Upper lobe of left lung (tissue), 6 donors: ENCODE data around the gene HACD1. TPM values are rescaled to one million over a fixed set of nuclear protein-coding genes. Genes with fewer than 3 reads are reported as not detected.

Experiments used
- ATAC-seq, 2 donors: fragments of 200-7000 bp; cut with Tn5 transposase; one replicate each; pipeline ENCODE4 v1.9.1; 2022; ENCODE audit warnings: mild to moderate bottlenecking in 2 of 2, moderate library complexity in 2 of 2; ENCODE audit not compliant: low FRiP score in 2 of 2
- DNase-seq, 2 donors: peaks; one replicate each; pipeline ENCODE4 v3.0.0-alpha.2; 2019 to 2020
- H3K27ac ChIP-seq, 4 donors: fragments of 200-600 bp; sonication (generic); one replicate each; pipeline ENCODE4 v1.5.1; 2016 to 2019
- H3K27me3 ChIP-seq, 4 donors: fragments of 200-600 bp; sonication (generic); one replicate each; pipeline ENCODE4 v1.5.1; 2017 to 2019
- H3K36me3 ChIP-seq, 4 donors: fragments of 200-600 bp; sonication (generic); one replicate each; pipeline ENCODE4 v1.5.1; 2016 to 2019
- H3K4me1 ChIP-seq, 4 donors: fragments of 200-600 bp; sonication (generic); one replicate each; pipeline ENCODE4 v1.5.1; 2018 to 2019
- H3K4me3 ChIP-seq, 4 donors: fragments of 200-600 bp; sonication (generic); one replicate each; pipeline ENCODE4 v1.5.1; 2017 to 2019; ENCODE audit warnings: mild to moderate bottlenecking in 2 of 4, moderate library complexity in 1 of 4
- H3K9me3 ChIP-seq, 4 donors: fragments of 200-600 bp; sonication (generic); one replicate each; pipeline ENCODE4 v1.5.1; 2018 to 2019
- CTCF ChIP-seq, 6 experiments: fragments of 450-650 bp in 4 of 6; fragments of 200-600 bp in 2 of 6; sonication (generic) in 2 of 6; IDR thresholded peaks; one replicate each; pipeline ENCODE4 v1.5.1; 2016 to 2019; ENCODE audit warnings: antibody characterized with exemption in 6 of 6
- EP300 ChIP-seq, 4 donors: sonication (generic); formaldehyde crosslinking; IDR thresholded peaks; one replicate each; pipeline ENCODE4 v1.5.1; 2017; ENCODE audit warnings: antibody characterized with exemption in 4 of 4, control low read depth in 2 of 4
- POLR2A ChIP-seq, 4 donors: fragments of 450-650 bp; IDR thresholded peaks; one replicate each; pipeline ENCODE4 v1.5.1; 2016 to 2017; ENCODE audit warnings: antibody characterized with exemption in 4 of 4, mild to moderate bottlenecking in 2 of 4
- POLR2AphosphoS5 ChIP-seq, 2 donors: sonication (generic); formaldehyde crosslinking; IDR thresholded peaks; one replicate each; pipeline ENCODE4 v1.5.1; 2017; ENCODE audit warnings: antibody characterized with exemption in 2 of 2
- WGBS, 2 donors: methylation state at CpG; one replicate each; pipeline ENCODE4 v1.1.5; 2017 to 2018; 5-methylcytosine and 5-hydroxymethylcytosine counted together
- total RNA-seq, 6 donors: library from RNA; depleted of rRNA in 4 of 6; stranded (reverse); fragments of >200 nt in 4 of 6; gene quantifications; one replicate each; pipeline versions ENCODE4 v1.1.0 to v1.2.1, GENCODE V29; 2016 to 2021
- donor health status: DM: no; HTN: no; CAD: no; lungs with moderate emphysema.
- donor health status: DM: no; HTN: yes; CAD: no; lungs with severe emphysema.

The HACD1 gene
- total RNA-seq, 6 donors from 2014 or later = 16.4 to 32.4 (median 25.8) TPM

GRCh38 chr10:17586821-17587234 lies 30.3 kb downstream of the HACD1 start:
- no peak for DNase-seq
- H3K4me1 ChIP-seq = peaks cover 0 to 2% (median 0%) of the 10 kb centered on the region in 4 donors
- H3K9me3 ChIP-seq = no peaks in the 10 kb centered on the region
- no peak overlapping the region for H3K4me3 ChIP-seq
- 34 to 43% methylated on average over 6 of the region's 6 CpGs for WGBS, 2 donors
- no peak for ATAC-seq
- no peaks in the 10 kb centered on the region for H3K27me3 ChIP-seq
- no peaks in the 10 kb centered on the region for H3K36me3 ChIP-seq
- no peak overlapping the region for H3K27ac ChIP-seq
- no peak for TF ChIP-seq POLR2A (IDR thresholded peaks at IDR 0.05)
- TF ChIP-seq POLR2AphosphoS5 (IDR thresholded peaks at IDR 0.05) = no peak
- no peak for TF ChIP-seq EP300 (IDR thresholded peaks at IDR 0.05)
- TF ChIP-seq CTCF (IDR thresholded peaks at IDR 0.05) = no peak

- peak in 1 of 2 donors; percentile 60 for DNase-seq
- no peak for ATAC-seq
- WGBS, 2 donors = 45 to 55% methylated on average over 8 of the region's 8 CpGs
Observed at GRCh38 chr10:17585016-17585415, 32.2 kb downstream of the HACD1 start.

GRCh38 chr10:17580885-17581284 lies 36.3 kb downstream of the HACD1 start:
- Histone ChIP-seq H3K36me3 (no peaks in the 10 kb centered on the region), H3K27me3 (no peaks in the 10 kb centered on the region), H3K9me3 (no peaks in the 10 kb centered on the region), H3K4me1 (peaks cover 0 to 2% (median 0%) of the 10 kb centered on the region in 4 donors), H3K4me3 (no peak overlapping the region), H3K27ac (no peak overlapping the region)
- DNase-seq (no peak), ATAC-seq (no peak)
- WGBS, 2 donors = 90 to 91% methylated on average over 3 of the region's 3 CpGs
- TF ChIP-seq POLR2AphosphoS5 (IDR thresholded peaks at IDR 0.05) (no peak), POLR2A (IDR thresholded peaks at IDR 0.05) (no peak)

More at GRCh38 chr10:17585016-17585415, 32.2 kb downstream of the HACD1 start:
- Histone ChIP-seq H3K4me1 (peaks cover 0 to 2% (median 0%) of the 10 kb centered on the region in 4 donors), H3K36me3 (no peaks in the 10 kb centered on the region), H3K4me3 (no peak overlapping the region), H3K9me3 (no peaks in the 10 kb centered on the region), H3K27me3 (no peaks in the 10 kb centered on the region), H3K27ac (no peak overlapping the region)
- TF ChIP-seq EP300 (IDR thresholded peaks at IDR 0.05) (no peak), CTCF (IDR thresholded peaks at IDR 0.05) (no peak), POLR2A (IDR thresholded peaks at IDR 0.05) (no peak), POLR2AphosphoS5 (IDR thresholded peaks at IDR 0.05) (no peak)

- ATAC-seq = no peak
- H3K4me3 ChIP-seq = no peak overlapping the region
- no peak overlapping the region for H3K27ac ChIP-seq
- H3K36me3 ChIP-seq = no peaks in the 10 kb centered on the region
- no peaks in the 10 kb centered on the region for H3K9me3 ChIP-seq
- WGBS, 2 donors = 46 to 63% methylated on average over 2 of the region's 2 CpGs
- TF ChIP-seq CTCF (IDR thresholded peaks at IDR 0.05) (no peak), POLR2A (IDR thresholded peaks at IDR 0.05) (no peak), EP300 (IDR thresholded peaks at IDR 0.05) (no peak), POLR2AphosphoS5 (IDR thresholded peaks at IDR 0.05) (no peak)
- H3K27me3 ChIP-seq = no peaks in the 10 kb centered on the region
- no peak for DNase-seq
- no peaks in the 10 kb centered on the region for H3K4me1 ChIP-seq
Observed at GRCh38 chr10:17578603-17579002, 38.6 kb downstream of the HACD1 start.

- WGBS, 2 donors = 67 to 71% methylated on average over 3 of the region's 3 CpGs
- Histone ChIP-seq H3K27me3 (no peaks in the 10 kb centered on the region), H3K9me3 (no peaks in the 10 kb centered on the region), H3K4me1 (no peaks in the 10 kb centered on the region), H3K27ac (no peak overlapping the region), H3K4me3 (no peak overlapping the region), H3K36me3 (no peaks in the 10 kb centered on the region)
- DNase-seq = no peak
- no peak for ATAC-seq
- TF ChIP-seq CTCF (IDR thresholded peaks at IDR 0.05) (no peak), POLR2AphosphoS5 (IDR thresholded peaks at IDR 0.05) (no peak), POLR2A (IDR thresholded peaks at IDR 0.05) (no peak), EP300 (IDR thresholded peaks at IDR 0.05) (no peak)
Observed at GRCh38 chr10:17576768-17577167, 40.4 kb downstream of the HACD1 start.
